ENCODE data around the gene ARHGAP28. TPM values are rescaled to one million over a fixed set of nuclear protein-coding genes. Genes with fewer than 3 reads are reported as not detected.
A peak's percentile ranks its signal among the peaks of the same experiment; 100 is the strongest.

Gene ARHGAP28
- total and polyA plus RNA-seq, 12 donors, result 0.35 to 5.3 (median 2.2) TPM

DNA sequence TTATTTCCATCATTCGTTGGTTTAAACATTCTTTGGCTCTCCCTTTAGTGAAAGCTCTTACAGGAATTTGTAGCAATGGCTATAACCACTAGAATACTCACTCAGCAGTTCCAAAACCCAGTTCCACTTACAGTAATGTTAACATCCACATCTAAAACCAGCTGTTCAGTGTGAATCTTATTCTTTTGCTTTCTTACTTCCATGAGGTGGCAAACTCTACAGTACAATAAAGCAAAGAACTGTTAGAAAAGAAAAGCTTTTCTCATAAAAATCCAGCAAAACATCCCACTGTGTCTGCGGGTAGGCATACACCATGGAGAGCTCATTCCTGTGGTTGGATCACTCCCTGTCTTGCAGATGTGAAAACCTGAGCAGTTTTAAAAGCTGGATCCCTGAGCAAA, 147.1 kb downstream of the ARHGAP28 start:
- DNase-seq (no peak), ATAC-seq (no peak)
- H3K4me1 ChIP-seq, result peaks cover 0 to 13% (median 0%) of the 10 kb centered on the region in 9 donors
- no peak overlapping the region for H3K4me3 ChIP-seq
- no peaks in the 10 kb centered on the region for H3K9me3 ChIP-seq
- no peaks in the 10 kb centered on the region for H3K27me3 ChIP-seq
- no peak for TF ChIP-seq CTCF (IDR thresholded peaks at IDR 0.05)
- intact Hi-C loops (cut with DNase I), result loop anchor here in 1 of 10 donors (10.0 kb wide), 1 partner anchor 192 kb away; no protein-coding TSS in a partner anchor
- WGBS, 2 donors, result 62 to 75% methylated on average over 2 of the region's 2 CpGs
- H3K27ac ChIP-seq, result no peak overlapping the region
- peaks cover 0 to 8% (median 0%) of the 10 kb centered on the region in 9 donors for H3K36me3 ChIP-seq

DNA sequence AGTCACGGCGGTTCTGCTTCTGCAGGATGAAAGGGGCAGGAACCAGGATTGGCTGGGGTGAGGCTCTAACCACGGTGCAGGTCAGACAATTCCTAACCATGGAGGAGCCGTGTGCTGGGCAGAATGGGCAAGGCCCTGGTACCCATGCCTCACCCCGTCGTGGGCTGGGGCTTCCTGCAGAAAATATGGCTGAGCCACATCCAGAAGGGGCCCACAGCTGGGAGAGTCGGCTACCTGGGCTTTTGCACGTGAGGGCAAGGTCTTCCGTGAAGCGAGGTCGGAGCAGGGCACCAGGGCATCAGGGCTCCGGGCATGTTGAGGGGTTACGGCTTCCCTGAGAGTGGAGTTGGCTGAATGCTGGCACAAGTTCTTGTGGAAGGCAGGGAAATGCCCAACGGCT, 147.8 kb downstream of the ARHGAP28 start:
- 92 to 93% methylated on average over 14 of the region's 14 CpGs for WGBS, 2 donors
- Histone ChIP-seq H3K4me1 (peaks cover 0 to 13% (median 0%) of the 10 kb centered on the region in 9 donors), H3K27me3 (no peaks in the 10 kb centered on the region), H3K4me3 (no peak overlapping the region), H3K36me3 (peaks cover 0 to 8% (median 0%) of the 10 kb centered on the region in 9 donors), H3K27ac (no peak overlapping the region), H3K9me3 (no peaks in the 10 kb centered on the region)
- no peak for TF ChIP-seq CTCF (IDR thresholded peaks at IDR 0.05)
- ATAC-seq (no peak), DNase-seq (no peak)
- intact Hi-C loops (cut with DNase I), result loop anchor here in 1 of 10 donors (10.0 kb wide), 1 partner anchor 192 kb away; no protein-coding TSS in a partner anchor

- 79% methylated on average over 11 of the region's 11 CpGs for WGBS, 2 donors
- intact Hi-C loops (cut with DNase I), result loop anchor here in 1 of 10 donors (10.0 kb wide), 1 partner anchor 194 kb away; no protein-coding TSS in a partner anchor
- H3K27ac ChIP-seq, result no peak overlapping the region
- peaks cover 0 to 13% (median 0%) of the 10 kb centered on the region in 9 donors for H3K4me1 ChIP-seq
- no peak for TF ChIP-seq CTCF (IDR thresholded peaks at IDR 0.05)
- H3K9me3 ChIP-seq, result no peaks in the 10 kb centered on the region
- H3K27me3 ChIP-seq, result no peaks in the 10 kb centered on the region
- peaks cover 0 to 13% (median 0%) of the 10 kb centered on the region in 9 donors for H3K36me3 ChIP-seq
- peak in 1 of 2 donors; percentile 31 for DNase-seq
- H3K4me3 ChIP-seq, result no peak overlapping the region
- ATAC-seq, result peak in 4 of 8 donors; percentile 49 to 67 (median 58)
Observed at GRCh38 chr18:6878556-6879297, 149.2 kb downstream of the ARHGAP28 start.

DNA sequence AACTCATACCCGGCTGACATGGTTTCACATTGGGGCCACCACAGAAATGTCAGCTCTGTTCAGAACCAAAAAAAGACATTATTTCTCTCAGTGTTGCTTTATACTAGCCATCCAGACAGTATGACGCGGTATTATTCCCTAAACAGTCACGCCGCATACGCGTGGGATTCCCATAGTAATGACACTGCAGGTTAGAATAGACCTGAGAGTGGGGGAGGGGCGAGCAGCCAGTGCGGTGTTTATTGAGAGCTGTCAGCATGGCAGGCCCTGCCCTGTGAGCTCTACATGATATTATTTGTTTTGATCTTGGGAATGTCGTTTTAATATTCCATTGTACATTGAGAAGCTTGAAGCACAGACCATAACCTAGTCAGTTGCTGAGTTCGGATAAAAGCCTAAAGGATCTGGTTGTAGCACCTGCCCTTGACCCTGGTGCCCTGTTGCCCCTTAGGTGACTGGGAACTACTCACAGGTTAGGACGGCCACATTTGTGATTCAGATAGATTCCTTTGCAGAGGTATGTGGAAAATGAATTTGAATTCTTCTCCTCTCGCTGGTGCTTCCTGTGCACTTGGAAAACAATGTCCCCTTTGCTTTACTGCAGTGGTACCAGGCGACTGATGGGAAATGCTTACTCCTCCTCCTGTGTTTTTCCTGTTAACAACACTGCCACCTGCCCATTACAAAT, 150.1 kb downstream of the ARHGAP28 start:
- ATAC-seq (no peak), DNase-seq (no peak)
- intact Hi-C loops (cut with DNase I), result loop anchor here in 7 of 10 donors (5.0 to 10.0 kb wide), 10 partner anchors 145 to 1805 kb away; partner anchors contain the start of gene ARHGAP28 (in 2 of the 7)
- Histone ChIP-seq H3K36me3 (peaks cover 0 to 10% (median 0%) of the 10 kb centered on the region in 9 donors), H3K9me3 (no peaks in the 10 kb centered on the region), H3K27me3 (no peaks in the 10 kb centered on the region), H3K27ac (no peak overlapping the region), H3K4me1 (peaks cover 0 to 13% (median 0%) of the 10 kb centered on the region in 9 donors), H3K4me3 (no peak overlapping the region)
- WGBS, 2 donors, result 83% methylated on average over 14 of the region's 14 CpGs
- TF ChIP-seq CTCF (IDR thresholded peaks at IDR 0.05), result no peak
